Mesodermal cell (in vitro differentiated cells): ENCODE results near the gene DST.

Experiments
- H3K27ac ChIP-seq: 2 replicates; pipeline ENCODE4 v1.7.0; 2013; ENCODE audit warnings: mild to moderate bottlenecking, low read depth, low read length, moderate library complexity; ENCODE audit not compliant: severe bottlenecking
- H3K36me3 ChIP-seq: 2 replicates; pipeline ENCODE4 v1.7.1; 2013; ENCODE audit warnings: mild to moderate bottlenecking, low read length, moderate library complexity; ENCODE audit not compliant: control insufficient read depth, insufficient read depth
- H3K4me1 ChIP-seq: one replicate; pipeline ENCODE4 v1.7.1; 2013; ENCODE audit warnings: mild to moderate bottlenecking, low read length; ENCODE audit not compliant: insufficient read depth, control insufficient read depth, poor library complexity, severe bottlenecking
- H3K4me3 ChIP-seq: 2 replicates; pipeline ENCODE4 v1.7.0; 2013; ENCODE audit warnings: low read length, control low read depth, mild to moderate bottlenecking; ENCODE audit not compliant: insufficient read depth, poor library complexity, severe bottlenecking; ENCODE audit errors: extremely low read depth
- H3K9me3 ChIP-seq: 2 replicates; pipeline ENCODE4 v1.7.1; 2013; ENCODE audit warnings: mild to moderate bottlenecking, low read length, moderate library complexity; ENCODE audit not compliant: control insufficient read depth
- WGBS, 2 experiments: methylation state at CpG; one replicate each; pipeline ENCODE4 v1.1.5; 2013; ENCODE audit warnings: missing lambda C conversion rate in 2 of 2; ENCODE audit not compliant: insufficient coverage in 2 of 2; 5-methylcytosine and 5-hydroxymethylcytosine counted together

DST gene

DNA sequence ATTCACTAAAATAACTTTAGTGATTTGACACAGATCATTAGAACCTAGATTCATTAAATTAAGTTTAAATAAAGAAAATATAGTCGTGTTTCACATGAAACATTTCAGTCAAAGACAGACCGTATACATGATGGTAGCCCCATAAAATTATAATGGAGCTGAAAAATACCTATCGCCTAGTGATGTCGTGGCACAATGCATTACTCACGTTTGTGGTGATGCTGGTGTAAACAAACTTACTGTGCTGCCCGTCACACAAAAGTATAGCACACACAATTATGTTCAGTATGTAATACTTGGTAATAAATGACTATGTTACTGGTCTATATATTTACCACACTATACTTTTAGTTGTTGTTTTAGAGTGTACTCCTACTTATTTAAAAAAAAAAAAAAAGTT is 17.3 kb downstream of the DST start:
- H3K9me3 ChIP-seq: no peaks in the 10 kb centered on the region
- H3K27ac ChIP-seq: no peak overlapping the region
- peaks cover 38% of the 10 kb centered on the region for H3K36me3 ChIP-seq
- no peak overlapping the region for H3K4me3 ChIP-seq
- H3K4me1 ChIP-seq: no peaks in the 10 kb centered on the region
- WGBS, 2 experiments: 100% methylated on average over 1 of the region's 6 CpGs; no CpG with 5 or more reads in 1 of the 2 experiments

DNA sequence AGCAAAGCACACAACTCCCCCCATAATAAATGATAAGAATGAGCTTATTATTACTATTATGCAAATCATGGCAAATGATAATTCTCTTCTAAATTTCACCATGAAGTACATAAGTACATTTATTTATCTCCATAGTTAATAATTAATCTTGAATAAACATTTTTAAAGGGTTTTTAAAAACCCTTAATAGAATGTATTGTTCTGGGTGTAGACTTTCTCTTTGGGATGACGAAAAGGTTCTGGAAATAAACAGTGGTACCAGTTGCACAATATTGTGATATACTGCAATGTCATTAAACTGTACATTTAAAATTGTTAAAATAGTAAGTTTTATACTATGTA is 18.0 kb downstream of the DST start:
- WGBS, 2 experiments: no CpG with 5 or more reads among the region's 1 CpG
- Histone ChIP-seq H3K36me3 (peaks cover 39% of the 10 kb centered on the region), H3K9me3 (no peaks in the 10 kb centered on the region), H3K4me3 (no peak overlapping the region), H3K27ac (no peak overlapping the region), H3K4me1 (no peaks in the 10 kb centered on the region)

DNA sequence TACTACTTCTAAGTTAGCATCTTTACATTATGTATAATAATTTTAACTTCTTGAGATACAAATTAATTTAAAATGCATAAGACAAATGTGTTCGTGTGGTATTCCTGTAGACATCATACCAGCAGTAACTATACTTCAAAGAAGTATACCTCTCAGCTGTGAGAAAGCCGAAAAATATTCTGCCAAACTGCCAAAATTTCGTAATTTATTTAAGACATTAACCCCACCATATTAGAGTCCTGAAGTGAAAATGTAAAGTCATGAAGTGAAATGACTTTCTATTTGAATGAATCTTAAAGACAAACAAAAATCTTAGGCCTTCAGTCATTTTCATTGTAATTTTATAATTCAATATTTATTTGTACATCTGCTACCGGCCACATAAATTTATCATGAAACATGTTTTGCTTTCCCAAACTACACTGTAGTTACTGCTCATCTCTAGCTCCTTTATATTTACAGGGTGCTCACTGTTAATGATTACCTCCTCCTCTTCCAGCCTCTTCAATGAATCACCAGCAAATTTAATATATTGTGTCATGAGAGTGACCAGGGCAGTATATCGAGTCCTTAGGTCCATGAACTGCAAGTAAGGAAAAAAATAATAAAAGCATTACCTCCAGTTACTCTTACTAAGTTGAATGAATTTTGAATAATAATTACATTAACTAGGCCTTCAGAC is 18.5 kb downstream of the DST start:
- Histone ChIP-seq H3K4me1 (no peaks in the 10 kb centered on the region), H3K27ac (no peak overlapping the region), H3K9me3 (no peaks in the 10 kb centered on the region), H3K36me3 (peaks cover 41% of the 10 kb centered on the region), H3K4me3 (no peak overlapping the region)
- WGBS, 2 experiments: 100% methylated on average over 1 of the region's 5 CpGs; no CpG with 5 or more reads in 1 of the 2 experiments

DNA sequence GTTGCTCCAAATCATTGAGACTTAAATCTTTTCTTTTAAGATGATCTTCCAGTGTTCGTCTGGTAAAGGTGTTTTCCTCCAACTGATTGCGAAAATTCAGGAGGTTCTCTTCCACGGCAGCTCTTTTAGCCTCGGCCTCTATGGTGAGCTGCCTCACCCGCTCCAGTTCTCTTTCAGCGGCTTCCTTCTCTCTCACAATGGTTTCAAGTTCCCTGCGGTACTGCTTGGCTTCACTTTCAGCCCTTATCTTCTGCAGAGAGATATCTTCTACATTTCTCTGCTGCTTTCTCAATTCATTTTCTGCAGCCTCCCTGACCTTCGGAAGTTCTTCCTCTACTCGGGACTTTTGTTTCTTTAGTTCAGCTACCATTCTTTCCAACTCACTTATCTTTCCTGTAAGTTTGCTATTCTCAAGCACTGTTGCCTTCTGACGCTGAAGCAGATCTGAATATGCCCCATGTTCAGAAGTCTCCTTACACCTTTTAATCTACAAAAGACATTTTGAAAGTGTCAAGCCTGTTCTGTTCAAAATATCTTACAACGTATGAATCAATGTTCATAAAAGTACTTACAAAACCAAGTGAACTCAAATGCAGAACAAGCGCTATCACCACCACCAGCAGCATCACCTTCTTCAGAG is 22.3 kb downstream of the DST start:
- WGBS, 2 experiments: 95 to 97% methylated on average over 10 to 12 of the region's 12 CpGs
- H3K4me1 ChIP-seq: no peaks in the 10 kb centered on the region
- no peaks in the 10 kb centered on the region for H3K9me3 ChIP-seq
- no peak overlapping the region for H3K27ac ChIP-seq
- peaks cover 49% of the 10 kb centered on the region for H3K36me3 ChIP-seq
- no peak overlapping the region for H3K4me3 ChIP-seq

DNA sequence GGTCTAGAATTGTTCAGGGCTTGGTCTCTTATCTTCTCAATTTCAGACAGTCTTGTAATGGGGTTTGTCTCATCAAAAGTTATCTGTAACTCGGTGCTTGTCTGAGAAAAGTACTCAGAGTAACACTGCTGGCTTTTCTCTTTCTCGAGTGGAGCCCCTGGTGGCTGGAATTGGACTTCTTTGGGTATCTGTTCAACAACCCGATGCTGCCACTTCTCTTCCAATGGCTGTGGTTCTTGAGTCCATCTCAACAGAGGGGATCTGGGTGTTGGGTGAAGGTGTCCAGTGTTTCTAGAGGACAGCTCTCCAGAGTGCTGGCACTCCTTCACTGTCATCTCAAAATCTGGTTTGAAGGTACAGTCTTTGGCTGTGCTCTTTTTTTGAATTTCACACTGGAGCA is 24.6 kb downstream of the DST start:
- 89 to 94% methylated on average over 3 of the region's 3 CpGs for WGBS, 2 experiments
- no peaks in the 10 kb centered on the region for H3K4me1 ChIP-seq

DNA sequence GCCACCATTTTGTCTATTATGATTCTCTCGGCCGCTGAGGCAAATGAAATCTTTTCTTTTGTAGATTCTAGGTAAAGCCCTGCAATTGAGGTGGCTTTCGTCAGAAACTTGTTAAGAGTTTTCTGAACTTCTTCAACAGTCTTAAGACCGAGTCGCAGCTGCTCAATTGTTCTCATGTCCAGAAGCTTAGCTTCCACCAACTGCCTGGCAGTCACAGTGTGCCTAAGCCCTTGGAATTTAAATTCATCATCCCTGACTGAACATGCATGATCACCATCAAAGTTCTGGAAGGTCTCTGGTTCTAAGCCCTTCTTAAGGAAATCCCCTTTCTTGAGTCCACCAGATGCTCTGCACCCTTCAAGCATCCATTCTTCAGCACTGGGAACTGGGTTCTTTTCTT is 25.7 kb downstream of the DST start:
- Histone ChIP-seq H3K9me3 (no peaks in the 10 kb centered on the region), H3K27ac (no peak overlapping the region), H3K4me3 (no peak overlapping the region), H3K4me1 (no peaks in the 10 kb centered on the region), H3K36me3 (peaks cover 61% of the 10 kb centered on the region)
- 97 to 100% methylated on average over 3 to 5 of the region's 5 CpGs for WGBS, 2 experiments

More for the DNA sequence above, 24.6 kb downstream of the DST start:
- Histone ChIP-seq H3K27ac (no peak overlapping the region), H3K9me3 (no peaks in the 10 kb centered on the region), H3K36me3 (peaks cover 64% of the 10 kb centered on the region), H3K4me3 (no peak overlapping the region)

DNA sequence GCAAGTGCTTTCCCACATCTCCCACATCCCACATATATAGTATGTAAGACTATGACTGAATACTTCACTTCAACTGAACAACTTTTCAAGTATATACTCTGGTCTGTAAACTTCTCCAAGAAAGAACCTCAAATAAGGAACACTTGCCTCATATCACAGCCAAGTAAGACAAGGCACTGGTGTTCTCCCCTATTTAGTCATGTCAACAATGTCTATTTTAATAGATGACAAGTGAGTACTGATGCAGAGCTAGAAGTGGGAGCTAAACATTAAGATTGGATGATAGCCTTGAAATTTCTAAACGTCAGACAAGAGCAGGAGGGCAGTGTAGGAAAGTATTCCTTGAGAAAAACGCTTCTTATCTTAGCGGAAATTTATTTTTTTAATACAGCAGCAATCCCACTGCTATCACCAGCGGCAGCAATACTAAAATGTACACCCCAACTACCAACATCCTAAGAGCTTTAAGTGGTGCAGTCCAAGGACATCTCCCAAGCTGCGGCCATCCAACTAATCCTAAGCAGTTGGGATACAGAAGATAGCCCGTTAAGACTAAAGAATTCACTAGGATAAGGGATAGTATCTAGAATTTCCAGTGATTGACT is 29.3 kb downstream of the DST start:
- H3K9me3 ChIP-seq: no peaks in the 10 kb centered on the region
- WGBS, 2 experiments: 82 to 100% methylated on average over 2 to 3 of the region's 6 CpGs
- H3K4me1 ChIP-seq: no peaks in the 10 kb centered on the region
- H3K27ac ChIP-seq: no peak overlapping the region
- no peak overlapping the region for H3K4me3 ChIP-seq
- H3K36me3 ChIP-seq: peaks cover 62% of the 10 kb centered on the region

DNA sequence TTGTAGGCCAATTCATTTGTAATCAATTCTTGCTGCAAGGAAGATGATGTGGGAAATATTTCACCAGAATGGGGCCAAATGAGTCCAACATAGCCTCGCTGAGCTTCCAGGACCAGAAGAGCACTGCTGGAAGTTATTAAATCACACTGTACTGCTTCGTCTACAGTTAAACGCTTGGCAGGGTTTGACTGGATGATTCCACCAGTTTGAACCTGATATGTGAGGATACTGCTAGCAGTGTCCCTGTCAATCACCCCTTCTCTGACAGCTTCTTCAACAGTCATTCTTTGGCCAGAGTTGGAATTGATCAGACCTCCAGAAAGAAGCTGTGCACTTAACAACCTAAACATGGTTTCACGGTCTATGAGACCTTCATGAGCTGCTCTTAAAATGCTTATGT is 34.4 kb downstream of the DST start:
- Histone ChIP-seq H3K4me1 (no peaks in the 10 kb centered on the region), H3K4me3 (no peak overlapping the region), H3K9me3 (no peaks in the 10 kb centered on the region), H3K27ac (no peak overlapping the region), H3K36me3 (peaks cover 56% of the 10 kb centered on the region)
- WGBS, 2 experiments: 93 to 100% methylated on average over 4 of the region's 4 CpGs

DNA sequence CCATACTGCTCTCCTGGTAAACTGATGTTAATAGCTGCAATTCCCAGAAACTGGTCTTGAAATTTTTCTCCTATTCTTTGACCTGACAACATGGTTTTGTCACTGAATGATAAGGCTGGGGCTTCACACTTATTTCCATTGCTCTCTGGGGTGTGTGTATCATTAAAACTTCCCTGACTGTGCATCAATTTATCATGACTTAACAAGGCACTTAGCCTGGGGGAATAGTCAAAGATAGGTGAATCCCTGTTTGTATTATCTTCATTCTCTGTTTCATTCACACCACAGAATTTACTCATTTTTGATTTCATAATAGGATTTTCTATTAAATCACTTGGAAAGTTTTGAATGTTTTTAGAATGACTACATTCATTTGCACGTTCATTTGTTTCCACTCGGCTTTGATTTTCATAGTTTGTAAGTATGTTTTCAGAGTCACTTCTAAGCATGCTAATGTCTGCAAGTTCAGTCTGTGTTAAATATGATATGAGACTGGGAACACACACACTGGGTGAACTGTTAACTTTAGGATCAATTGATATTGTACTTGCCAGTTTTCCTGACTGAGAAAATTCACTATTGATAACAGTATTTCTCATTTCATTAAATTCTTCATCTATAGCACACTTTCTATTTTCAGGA is 35.5 kb downstream of the DST start:
- WGBS, 2 experiments: 95 to 100% methylated on average over 2 of the region's 2 CpGs
- no peak overlapping the region for H3K4me3 ChIP-seq
- no peak overlapping the region for H3K27ac ChIP-seq
- H3K36me3 ChIP-seq: peaks cover 63% of the 10 kb centered on the region
- no peaks in the 10 kb centered on the region for H3K9me3 ChIP-seq
- H3K4me1 ChIP-seq: no peaks in the 10 kb centered on the region

DNA sequence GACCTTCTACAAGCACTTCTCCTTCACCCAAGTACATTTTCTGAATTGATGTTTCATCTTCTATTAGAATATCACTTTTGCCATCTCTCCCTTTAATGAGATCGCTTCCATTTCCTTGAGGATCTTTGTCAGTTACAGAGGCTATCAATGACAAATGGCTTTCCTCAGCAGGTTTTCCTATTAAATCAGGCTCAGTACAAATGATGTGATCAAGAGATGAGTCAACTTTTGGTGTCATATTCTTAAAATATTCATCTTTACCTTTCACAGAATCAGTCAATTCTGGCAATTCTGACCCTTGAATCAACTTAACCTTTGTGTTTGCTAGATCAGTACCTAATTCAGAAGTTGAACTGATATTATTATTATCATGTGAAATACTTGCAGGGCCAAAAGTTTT is 37.3 kb downstream of the DST start:
- 100% methylated on average over 1 of the region's 1 CpG for WGBS, 2 experiments
- no peaks in the 10 kb centered on the region for H3K9me3 ChIP-seq
- H3K27ac ChIP-seq: no peak overlapping the region
- no peak overlapping the region for H3K4me3 ChIP-seq
- H3K36me3 ChIP-seq: peaks cover 71% of the 10 kb centered on the region
- H3K4me1 ChIP-seq: no peaks in the 10 kb centered on the region
